SK-N-SH (cell line): Measurements from ENCODE around the gene TRIM38. TPM values are rescaled to one million over a fixed set of nuclear protein-coding genes. Genes with fewer than 3 reads are reported as not detected.

Experiments
- CTCF ChIA-PET: fragments of 300-600, 350-600 bp; formaldehyde crosslinking; extraction: SDS; loops from one replicate; lab custom pipeline; 2021; lab: Yijun Ruan, JAX
- POLR2A ChIA-PET: fragments of 350-600 bp; sonication (Branson Sonifier 250); formaldehyde crosslinking; extraction: SDS; loops from one replicate; lab custom pipeline; 2020; ENCODE audit warnings: antibody characterized with exemption, inconsistent platforms; lab: Yijun Ruan, JAX
- DNase-seq: peaks from one replicate; pipeline ENCODE4 v3.0.0; 2012
- H2AFZ ChIP-seq: fragments of 200-600 bp; sonication (generic); 2 replicates; pipeline ENCODE4 v1.8.1; 2016; ENCODE audit warnings: antibody characterized with exemption, mild to moderate bottlenecking, low read depth
- H3F3A ChIP-seq: fragments of 200-600 bp; sonication (generic); replicated peaks from 2 replicates; pipeline ENCODE3; 2016; ENCODE audit warnings: antibody characterized with exemption, mild to moderate bottlenecking; ENCODE audit not compliant: insufficient read depth
- H3K27ac ChIP-seq, 2 experiments: fragments of 200-500 bp in 1 of 2; fragments of 200-600 bp in 1 of 2; sonication (Bioruptor generic) in 1 of 2; sonication (generic), shearing (Covaris generic) in 1 of 2; 2 replicates each; pipeline versions ENCODE4 v1.5.1 to v1.6.1; 2014 to 2016; ENCODE audit warnings: low read depth in 2 of 2, inconsistent platforms in 1 of 2, low read length in 1 of 2, mild to moderate bottlenecking in 1 of 2, mixed read lengths in 1 of 2
- H3K27me3 ChIP-seq: fragments of 200-600 bp; sonication (generic), shearing (Covaris generic); 2 replicates; pipeline ENCODE4 v1.6.1; 2016; ENCODE audit warnings: mixed run types; ENCODE audit not compliant: insufficient read depth
- H3K36me3 ChIP-seq, 2 experiments: fragments of 200-500 bp in 1 of 2; fragments of 200-600 bp in 1 of 2; sonication (Bioruptor generic) in 1 of 2; sonication (generic) in 1 of 2; replicated peaks in 1 of 2; 2 replicates each; pipeline versions ENCODE3 to v1.5.1; 2014 to 2016; ENCODE audit warnings: low read length in 1 of 2, mild to moderate bottlenecking in 1 of 2; ENCODE audit not compliant: insufficient read depth in 2 of 2, control insufficient read depth in 1 of 2
- H3K4me1 ChIP-seq, 2 experiments: fragments of 200-500 bp in 1 of 2; fragments of 200-600 bp in 1 of 2; sonication (Bioruptor generic) in 1 of 2; sonication (generic), shearing (Covaris generic) in 1 of 2; 2 replicates each; pipeline versions ENCODE4 v1.5.1 to v1.6.1; 2014 to 2016; ENCODE audit warnings: low read depth in 1 of 2, low read length in 1 of 2, mixed run types in 1 of 2; ENCODE audit not compliant: insufficient read depth in 2 of 2, control insufficient read depth in 1 of 2
- H3K4me2 ChIP-seq: fragments of 200-600 bp; sonication (generic), shearing (Covaris generic); 2 replicates; pipeline ENCODE4 v1.6.1; 2017; ENCODE audit warnings: mixed run types
- H3K4me3 ChIP-seq, 2 experiments: fragments of 200-500 bp in 1 of 2; fragments of 200-600 bp in 1 of 2; sonication (Bioruptor generic) in 1 of 2; sonication (generic), shearing (Covaris generic) in 1 of 2; 2 replicates each; pipeline versions ENCODE4 v1.5.1 to v1.8.1; 2014 to 2016; ENCODE audit warnings: low read depth in 2 of 2, inconsistent platforms in 1 of 2, low read length in 1 of 2, mild to moderate bottlenecking in 1 of 2, mixed read lengths in 1 of 2, moderate library complexity in 1 of 2
- H3K79me2 ChIP-seq: fragments of 200-600 bp; sonication (generic); 2 replicates; pipeline ENCODE4 v1.8.1; 2017; ENCODE audit warnings: mild to moderate bottlenecking; ENCODE audit not compliant: insufficient read depth
- H3K9ac ChIP-seq: fragments of 200-600 bp; sonication (generic); 2 replicates; pipeline ENCODE4 v1.6.1; 2017; ENCODE audit warnings: mixed run types
- H3K9me2 ChIP-seq: fragments of 200-600 bp; sonication (generic); 2 replicates; pipeline ENCODE4 v1.6.1; 2017; ENCODE audit warnings: mixed run types
- H3K9me3 ChIP-seq: fragments of 200-600 bp; sonication (generic); 2 replicates; pipeline ENCODE4 v1.6.1; 2017; ENCODE audit warnings: mixed run types, mild to moderate bottlenecking, moderate library complexity
- H4K20me1 ChIP-seq: fragments of 200-600 bp; sonication (generic); 2 replicates; pipeline ENCODE4 v1.6.1; 2017; ENCODE audit warnings: mild to moderate bottlenecking, mixed run types; ENCODE audit not compliant: insufficient read depth
- FOXM1 ChIP-seq: IDR thresholded peaks from 2 replicates; pipeline ENCODE4 v1.4.0; 2012; ENCODE audit warnings: low read depth, mild to moderate bottlenecking
- NFIC ChIP-seq: IDR thresholded peaks from 2 replicates; pipeline ENCODE4 v1.4.0; 2012; ENCODE audit warnings: borderline replicate concordance
- POLR2AphosphoS5 ChIP-seq: IDR thresholded peaks from 2 replicates; pipeline ENCODE4 v1.6.1; 2012; ENCODE audit warnings: low read depth, low read length
- RAD21 ChIP-seq: IDR thresholded peaks from 2 replicates; pipeline ENCODE4 v1.6.1; 2012; ENCODE audit warnings: mild to moderate bottlenecking, low read length
- RCOR1 ChIP-seq: fragments of 150-350 bp; IDR thresholded peaks from 2 replicates; pipeline ENCODE4 v1.6.1; 2017; ENCODE audit warnings: antibody characterized with exemption, low read length
- SMC3 ChIP-seq: IDR thresholded peaks from 2 replicates; pipeline ENCODE4 v1.6.1; 2012; ENCODE audit warnings: low read depth, low read length, improper control_type of control experiment
- TAF1 ChIP-seq: IDR thresholded peaks from 2 replicates; pipeline ENCODE4 v1.6.1; 2012; ENCODE audit warnings: low read depth, mild to moderate bottlenecking, low read length, moderate library complexity, borderline replicate concordance
- TCF12 ChIP-seq: IDR thresholded peaks from 2 replicates; pipeline ENCODE4 v1.4.0; 2012
- WGBS: methylation state at CpG from one replicate; pipeline ENCODE4 v1.1.6; 2017; ENCODE audit warnings: low lambda C conversion rate; 5-methylcytosine and 5-hydroxymethylcytosine counted together
- polyA plus RNA-seq, 3 experiments: library from polyadenylated mRNA; depleted of rRNA; stranded (reverse); fragments of >200 nt; gene quantifications; 2 replicates each; pipeline ENCODE4 v1.2.3, GENCODE V29; 2012
- TF ChIP-seq, protein P1 (sequence below): IDR thresholded peaks from 2 replicates; pipeline ENCODE4 v1.6.1; 2012; ENCODE audit warnings: mild to moderate bottlenecking, low read depth, low read length, moderate library complexity
- TF ChIP-seq, protein P2 (sequence below): fragments of 150-350 bp; IDR thresholded peaks from 2 replicates; pipeline ENCODE4 v1.6.1; 2016; ENCODE audit warnings: mild to moderate bottlenecking, low read depth, low read length
- TF ChIP-seq, protein P3 (sequence below): fragments of 200-600 bp; sonication (generic); IDR thresholded peaks from 2 replicates; pipeline ENCODE4 v1.6.1; 2017; ENCODE audit warnings: antibody characterized with exemption, mild to moderate bottlenecking, moderate library complexity

TRIM38 gene
- polyA plus RNA-seq, 1 of the 3 experiments (the other 2 are of a cell fraction), result 0.62 TPM

DNA sequence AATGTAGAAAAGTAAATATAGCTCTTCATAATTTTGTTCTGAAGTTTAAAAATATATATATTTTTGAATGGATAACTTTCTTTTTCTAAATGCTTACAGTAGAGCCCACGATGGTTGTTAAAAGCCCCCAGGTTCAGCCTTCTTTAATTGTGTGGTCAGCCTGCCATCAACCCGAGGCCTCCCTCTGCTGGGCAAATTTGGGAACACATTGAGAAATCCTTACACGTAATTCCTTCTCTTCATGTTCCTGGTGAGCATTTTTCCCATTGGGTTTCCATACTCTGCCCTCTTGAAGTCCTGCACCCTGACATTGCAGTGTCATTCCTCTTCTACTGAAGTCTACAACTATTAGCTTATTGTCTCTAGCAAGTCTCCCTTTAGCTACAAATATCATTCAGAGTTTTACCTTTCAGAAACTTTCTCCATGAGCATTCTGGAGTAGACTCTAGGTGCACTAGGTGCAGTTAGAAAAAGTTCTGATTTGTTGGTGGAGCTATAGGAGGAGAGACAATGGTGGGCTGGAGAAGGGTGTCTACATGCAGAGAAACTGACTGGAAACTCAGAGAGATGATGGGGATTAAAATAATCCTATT, 40.6 kb downstream of the TRIM38 start:
- Histone ChIP-seq H3K4me2 (no peak overlapping the region), H3F3A (no peaks in the 10 kb centered on the region), H3K36me3 (peaks cover 0 to 5% of the 10 kb centered on the region in 2 experiments), H3K9me2 (no peaks in the 10 kb centered on the region), H3K4me1 (no peaks in the 10 kb centered on the region; a peak in 1 of 4 replicates), H3K27ac (no peak overlapping the region), H4K20me1 (no peaks in the 10 kb centered on the region), H2AFZ (no peak overlapping the region), H3K9me3 (no peaks in the 10 kb centered on the region), H3K9ac (no peak overlapping the region), H3K27me3 (no peaks in the 10 kb centered on the region), H3K4me3 (no peak overlapping the region), H3K79me2 (no peaks in the 10 kb centered on the region)
- TF ChIP-seq TCF12 (no peak), RCOR1 (no peak), NFIC (no peak), FOXM1 (no peak), RAD21 (peak; percentile 72), SMC3 (peak; percentile 47; the same call in 1 of the 2 replicates), POLR2AphosphoS5 (no peak), TAF1 (no peak)
- TF ChIP-seq, protein P1, sequence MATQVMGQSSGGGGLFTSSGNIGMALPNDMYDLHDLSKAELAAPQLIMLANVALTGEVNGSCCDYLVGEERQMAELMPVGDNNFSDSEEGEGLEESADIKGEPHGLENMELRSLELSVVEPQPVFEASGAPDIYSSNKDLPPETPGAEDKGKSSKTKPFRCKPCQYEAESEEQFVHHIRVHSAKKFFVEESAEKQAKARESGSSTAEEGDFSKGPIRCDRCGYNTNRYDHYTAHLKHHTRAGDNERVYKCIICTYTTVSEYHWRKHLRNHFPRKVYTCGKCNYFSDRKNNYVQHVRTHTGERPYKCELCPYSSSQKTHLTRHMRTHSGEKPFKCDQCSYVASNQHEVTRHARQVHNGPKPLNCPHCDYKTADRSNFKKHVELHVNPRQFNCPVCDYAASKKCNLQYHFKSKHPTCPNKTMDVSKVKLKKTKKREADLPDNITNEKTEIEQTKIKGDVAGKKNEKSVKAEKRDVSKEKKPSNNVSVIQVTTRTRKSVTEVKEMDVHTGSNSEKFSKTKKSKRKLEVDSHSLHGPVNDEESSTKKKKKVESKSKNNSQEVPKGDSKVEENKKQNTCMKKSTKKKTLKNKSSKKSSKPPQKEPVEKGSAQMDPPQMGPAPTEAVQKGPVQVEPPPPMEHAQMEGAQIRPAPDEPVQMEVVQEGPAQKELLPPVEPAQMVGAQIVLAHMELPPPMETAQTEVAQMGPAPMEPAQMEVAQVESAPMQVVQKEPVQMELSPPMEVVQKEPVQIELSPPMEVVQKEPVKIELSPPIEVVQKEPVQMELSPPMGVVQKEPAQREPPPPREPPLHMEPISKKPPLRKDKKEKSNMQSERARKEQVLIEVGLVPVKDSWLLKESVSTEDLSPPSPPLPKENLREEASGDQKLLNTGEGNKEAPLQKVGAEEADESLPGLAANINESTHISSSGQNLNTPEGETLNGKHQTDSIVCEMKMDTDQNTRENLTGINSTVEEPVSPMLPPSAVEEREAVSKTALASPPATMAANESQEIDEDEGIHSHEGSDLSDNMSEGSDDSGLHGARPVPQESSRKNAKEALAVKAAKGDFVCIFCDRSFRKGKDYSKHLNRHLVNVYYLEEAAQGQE, result no peak
- TF ChIP-seq, protein P2, sequence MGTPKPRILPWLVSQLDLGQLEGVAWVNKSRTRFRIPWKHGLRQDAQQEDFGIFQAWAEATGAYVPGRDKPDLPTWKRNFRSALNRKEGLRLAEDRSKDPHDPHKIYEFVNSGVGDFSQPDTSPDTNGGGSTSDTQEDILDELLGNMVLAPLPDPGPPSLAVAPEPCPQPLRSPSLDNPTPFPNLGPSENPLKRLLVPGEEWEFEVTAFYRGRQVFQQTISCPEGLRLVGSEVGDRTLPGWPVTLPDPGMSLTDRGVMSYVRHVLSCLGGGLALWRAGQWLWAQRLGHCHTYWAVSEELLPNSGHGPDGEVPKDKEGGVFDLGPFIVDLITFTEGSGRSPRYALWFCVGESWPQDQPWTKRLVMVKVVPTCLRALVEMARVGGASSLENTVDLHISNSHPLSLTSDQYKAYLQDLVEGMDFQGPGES, result 0 out of 2 replicates have a peak, but pooled peaks have one; percentile 14
- TF ChIP-seq, protein P3, sequence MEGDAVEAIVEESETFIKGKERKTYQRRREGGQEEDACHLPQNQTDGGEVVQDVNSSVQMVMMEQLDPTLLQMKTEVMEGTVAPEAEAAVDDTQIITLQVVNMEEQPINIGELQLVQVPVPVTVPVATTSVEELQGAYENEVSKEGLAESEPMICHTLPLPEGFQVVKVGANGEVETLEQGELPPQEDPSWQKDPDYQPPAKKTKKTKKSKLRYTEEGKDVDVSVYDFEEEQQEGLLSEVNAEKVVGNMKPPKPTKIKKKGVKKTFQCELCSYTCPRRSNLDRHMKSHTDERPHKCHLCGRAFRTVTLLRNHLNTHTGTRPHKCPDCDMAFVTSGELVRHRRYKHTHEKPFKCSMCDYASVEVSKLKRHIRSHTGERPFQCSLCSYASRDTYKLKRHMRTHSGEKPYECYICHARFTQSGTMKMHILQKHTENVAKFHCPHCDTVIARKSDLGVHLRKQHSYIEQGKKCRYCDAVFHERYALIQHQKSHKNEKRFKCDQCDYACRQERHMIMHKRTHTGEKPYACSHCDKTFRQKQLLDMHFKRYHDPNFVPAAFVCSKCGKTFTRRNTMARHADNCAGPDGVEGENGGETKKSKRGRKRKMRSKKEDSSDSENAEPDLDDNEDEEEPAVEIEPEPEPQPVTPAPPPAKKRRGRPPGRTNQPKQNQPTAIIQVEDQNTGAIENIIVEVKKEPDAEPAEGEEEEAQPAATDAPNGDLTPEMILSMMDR, result peak; percentile 85
- CTCF ChIA-PET, result interaction anchor here (0.6 to 7.3 kb wide), 23 partner anchors 10 to 737 kb away, joined by 3 to 104 read pairs (median 3); partner anchors contain the start of genes SCGN and TRIM38
- 5% methylated on average over 3 of the region's 3 CpGs for WGBS
- POLR2A ChIA-PET, result interaction anchor here (1.4 kb wide), 1 partner anchor 17 kb away, joined by 7 read pairs; a partner anchor contains a TSS
- DNase-seq, result peak; percentile 72
